Measurements from ENCODE around the gene SLC12A1.

- TF ChIP-seq, protein P1, sequence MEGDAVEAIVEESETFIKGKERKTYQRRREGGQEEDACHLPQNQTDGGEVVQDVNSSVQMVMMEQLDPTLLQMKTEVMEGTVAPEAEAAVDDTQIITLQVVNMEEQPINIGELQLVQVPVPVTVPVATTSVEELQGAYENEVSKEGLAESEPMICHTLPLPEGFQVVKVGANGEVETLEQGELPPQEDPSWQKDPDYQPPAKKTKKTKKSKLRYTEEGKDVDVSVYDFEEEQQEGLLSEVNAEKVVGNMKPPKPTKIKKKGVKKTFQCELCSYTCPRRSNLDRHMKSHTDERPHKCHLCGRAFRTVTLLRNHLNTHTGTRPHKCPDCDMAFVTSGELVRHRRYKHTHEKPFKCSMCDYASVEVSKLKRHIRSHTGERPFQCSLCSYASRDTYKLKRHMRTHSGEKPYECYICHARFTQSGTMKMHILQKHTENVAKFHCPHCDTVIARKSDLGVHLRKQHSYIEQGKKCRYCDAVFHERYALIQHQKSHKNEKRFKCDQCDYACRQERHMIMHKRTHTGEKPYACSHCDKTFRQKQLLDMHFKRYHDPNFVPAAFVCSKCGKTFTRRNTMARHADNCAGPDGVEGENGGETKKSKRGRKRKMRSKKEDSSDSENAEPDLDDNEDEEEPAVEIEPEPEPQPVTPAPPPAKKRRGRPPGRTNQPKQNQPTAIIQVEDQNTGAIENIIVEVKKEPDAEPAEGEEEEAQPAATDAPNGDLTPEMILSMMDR (IDR thresholded peaks at IDR 0.05 in 4 of 5, conservative IDR thresholded peaks at IDR 0.05 in 1 of 5) = no peak
- no peak for TF ChIP-seq POLR2A (IDR thresholded peaks at IDR 0.05)
Observed at GRCh38 chr15:48202068-48202467, 4.0 kb upstream of the SLC12A1 start.
